K562 (cell line): Measurements from ENCODE around the gene FOSL1. TPM values are rescaled to one million over a fixed set of nuclear protein-coding genes. Genes with fewer than 3 reads are reported as not detected.
A peak's percentile ranks its signal among the peaks of the same experiment; 100 is the strongest.

ENCODE experiments used
- ASH1L ChIP-seq: fragments of 450-650 bp; IDR thresholded peaks from 2 replicates; pipeline ENCODE4 v1.6.1; 2018; ENCODE audit warnings: borderline replicate concordance, mild to moderate bottlenecking, low read depth; ENCODE audit not compliant: partially characterized antibody
- BCL6 ChIP-seq: fragments of 250-450 bp; sonication (Bioruptor Pico); IDR thresholded peaks from 2 replicates; pipeline ENCODE4 v1.4.0; 2020
- BRD9 ChIP-seq: fragments of 450-650 bp; IDR thresholded peaks from 2 replicates; pipeline ENCODE4 v1.6.1; 2018; ENCODE audit warnings: low read depth; ENCODE audit not compliant: partially characterized antibody
- CAMTA2 ChIP-seq: fragments of 250-450 bp; sonication (Bioruptor Pico); conservative IDR thresholded peaks from 2 replicates; pipeline ENCODE4 v1.5.1; 2022
- ETV1 ChIP-seq: fragments of 450-650 bp; conservative IDR thresholded peaks from 2 replicates; pipeline ENCODE4 v1.6.1; 2016; ENCODE audit warnings: missing genetic modification characterization, control low read depth, low read depth, missing compliant biosample characterization
- ETV6 ChIP-seq, 3 experiments: fragments of 150-350 bp in 1 of 3; sonication (generic) in 1 of 3; formaldehyde crosslinking in 1 of 3; IDR thresholded peaks; 2 replicates each; pipeline versions ENCODE4 v1.6.1 to v1.8.0; 2014 to 2022; ENCODE audit warnings: borderline replicate concordance in 2 of 3, low read depth in 2 of 3, antibody characterized with exemption in 1 of 3, low read length in 1 of 3, mild to moderate bottlenecking in 1 of 3, missing genetic modification reagents in 1 of 3
- FOXK2 ChIP-seq, 2 experiments: fragments of 450-650 bp; IDR thresholded peaks in 1 of 2; conservative IDR thresholded peaks in 1 of 2; 2 replicates each; pipeline ENCODE4 v1.6.1; 2016; ENCODE audit warnings: low read depth in 2 of 2, mild to moderate bottlenecking in 1 of 2
- GATAD2B ChIP-seq: fragments of 450-650 bp; IDR thresholded peaks from 2 replicates; pipeline ENCODE4 v1.6.1; 2017; ENCODE audit warnings: mild to moderate bottlenecking, borderline replicate concordance
- HDAC6 ChIP-seq: IDR thresholded peaks from 2 replicates; pipeline ENCODE4 v1.6.1; 2012; ENCODE audit warnings: low read depth, mild to moderate bottlenecking, control low read depth, inconsistent platforms, low read length, moderate library complexity
- NFYB ChIP-seq: IDR thresholded peaks from 2 replicates; pipeline ENCODE4 v1.6.1; 2011; ENCODE audit warnings: mild to moderate bottlenecking, moderate library complexity; ENCODE audit not compliant: insufficient read length; ENCODE audit errors: extremely low read depth
- PHTF2 ChIP-seq: fragments of 250-450 bp; sonication (Bioruptor Pico); IDR thresholded peaks from 2 replicates; pipeline ENCODE4 v1.5.0; 2021; ENCODE audit warnings: mild to moderate bottlenecking
- PML ChIP-seq: IDR thresholded peaks from 2 replicates; pipeline ENCODE4 v1.6.1; 2012; ENCODE audit warnings: low read length, inconsistent platforms
- POLR3A ChIP-seq: IDR thresholded peaks from 2 replicates; pipeline ENCODE4 v1.6.1; 2011; ENCODE audit warnings: borderline replicate concordance, mild to moderate bottlenecking, moderate library complexity; ENCODE audit not compliant: insufficient read length, insufficient read depth; ENCODE audit errors: extremely low read depth
- RB1 ChIP-seq: fragments of 450-650 bp; IDR thresholded peaks from 2 replicates; pipeline ENCODE4 v1.6.1; 2017; ENCODE audit warnings: low read depth, mild to moderate bottlenecking
- RBFOX2 ChIP-seq: fragments of 200-400 bp; formaldehyde crosslinking; IDR thresholded peaks from 2 replicates; pipeline ENCODE4 v1.6.1; 2017; ENCODE audit warnings: low read depth, mild to moderate bottlenecking, low read length, moderate library complexity
- SMARCA5 ChIP-seq: fragments of 450-650 bp; IDR thresholded peaks from 2 replicates; pipeline ENCODE4 v1.6.1; 2016
- SNIP1 ChIP-seq: fragments of 450-650 bp; IDR thresholded peaks from 2 replicates; pipeline ENCODE4 v1.7.1; 2017; ENCODE audit warnings: low read depth, mild to moderate bottlenecking
- SRSF9 ChIP-seq: fragments of 200-400 bp; formaldehyde crosslinking; IDR thresholded peaks from 2 replicates; pipeline ENCODE4 v1.6.1; 2017; ENCODE audit warnings: low read depth, low read length, borderline replicate concordance
- TARDBP ChIP-seq: fragments of 450-650 bp; IDR thresholded peaks from 2 replicates; pipeline ENCODE4 v1.6.1; 2016
- TCF3 ChIP-seq: sonication (generic); formaldehyde crosslinking; IDR thresholded peaks from 2 replicates; pipeline ENCODE4 v1.4.0; 2020; ENCODE audit warnings: mild to moderate bottlenecking, missing genetic modification reagents
- TEAD2 ChIP-seq: fragments of 450-650 bp; IDR thresholded peaks from 2 replicates; pipeline ENCODE4 v1.6.1; 2016; ENCODE audit warnings: missing genetic modification characterization, control low read depth, missing compliant biosample characterization
- ZNF347 ChIP-seq: fragments of 450-650 bp; formaldehyde crosslinking; IDR thresholded peaks from 2 replicates; pipeline ENCODE4 v1.4.0; 2020; ENCODE audit warnings: low read depth, mild to moderate bottlenecking, moderate library complexity
- ZNF77 ChIP-seq: fragments of 250-450 bp; sonication (Bioruptor Pico); IDR thresholded peaks from 2 replicates; pipeline ENCODE4 v1.5.0; 2020
- ZSCAN32 ChIP-seq: fragments of 450-650 bp; formaldehyde crosslinking; IDR thresholded peaks from 2 replicates; pipeline ENCODE4 v1.4.0; 2020; ENCODE audit warnings: mild to moderate bottlenecking, moderate library complexity
- polyA plus RNA-seq, 8 experiments: library from polyadenylated mRNA; depleted of rRNA in 4 of 8; stranded (reverse) in 5 of 8; unstranded in 3 of 8; fragments of >200 nt; fragmentation: Nextera tagmentation in 2 of 8; fragmentation: Illumina TruSeq in 1 of 8; extraction: Ambion mirVana in 2 of 8; extraction: Trizol in 1 of 8; gene quantifications; 2 replicates each; pipeline versions ENCODE4 v1.2.1 to v1.2.3, GENCODE V29; 2011 to 2014; ENCODE audit warnings: inconsistent platforms in 1 of 8, missing spikeins in 1 of 8
- total RNA-seq, 7 experiments: library from RNA; depleted of rRNA in 6 of 7; stranded (reverse); fragments of >200 nt in 6 of 7; fragmentation: Illumina TruSeq in 2 of 7; extraction: Trizol in 2 of 7; gene quantifications; 2 replicates each; pipeline versions ENCODE4 v1.2.1 to v1.2.3, GENCODE V29; 2011 to 2021; ENCODE audit warnings: low replicate concordance in 1 of 7
- TF ChIP-seq, protein P1 (sequence below): fragments of 450-650 bp; formaldehyde crosslinking; IDR thresholded peaks from 2 replicates; pipeline ENCODE4 v1.4.0; 2022; ENCODE audit warnings: missing genetic modification characterization
- TF ChIP-seq, protein P2 (sequence below): sonication (generic); formaldehyde crosslinking; IDR thresholded peaks from 2 replicates; pipeline ENCODE4 v1.8.1; 2023; ENCODE audit warnings: mild to moderate bottlenecking, missing genetic modification reagents, moderate library complexity
- TF ChIP-seq, protein P3 (sequence below): sonication (generic); formaldehyde crosslinking; IDR thresholded peaks from 2 replicates; pipeline ENCODE4 v1.9.0; 2022; ENCODE audit warnings: mild to moderate bottlenecking, missing genetic modification reagents

The FOSL1 gene
- total and polyA plus RNA-seq, 9 of the 15 experiments (the other 6 are each of a cell fraction or from before 2014, with no cell fraction given), result 3.5 to 39.6 (median 10.0) TPM

DNA sequence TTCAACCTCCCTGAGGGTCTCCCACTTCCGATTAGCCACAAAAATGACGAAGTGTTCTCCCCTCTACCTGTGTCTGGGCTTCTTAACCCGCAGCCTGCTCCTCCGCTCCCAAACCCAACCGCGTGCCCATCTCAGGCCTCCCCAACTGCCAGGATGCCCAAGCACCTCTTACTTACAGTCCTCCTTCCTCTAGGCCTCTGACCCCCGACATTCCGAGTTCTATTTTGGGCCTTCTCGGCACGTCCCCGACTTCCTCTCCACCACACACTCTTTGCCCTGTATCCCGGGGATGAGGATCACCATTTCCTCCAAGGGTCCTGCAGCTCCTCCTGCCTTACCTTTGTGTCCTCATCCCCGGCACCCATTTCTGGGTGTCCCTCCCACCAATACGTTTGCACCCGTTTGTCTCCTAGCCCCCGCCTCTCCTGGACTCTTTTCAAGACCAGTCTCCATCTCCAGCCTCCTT lies 40.3 kb downstream of the FOSL1 start (continued):
- TF ChIP-seq FOXK2 (conservative IDR thresholded peaks at IDR 0.05 in 1 of 2, IDR thresholded peaks at IDR 0.05 in 1 of 2; ENCODE audit: low read depth in 2 of 2) (0 out of 4 replicates have a peak, but pooled peaks of 1 of the 2 experiments have one; percentile 8), CAMTA2 (CRISPR knock-in tag) (no peak), ETV1 (no peak), SNIP1 (peak; percentile 24; the same call in 1 of the 2 replicates), TCF3 (CRISPR knock-in tag) (no peak), RB1 (no peak), ASH1L (peak; percentile 48), ZNF347 (no peak), POLR3A (no peak), PHTF2 (CRISPR knock-in tag) (no peak), TEAD2 (tag) (no peak), BRD9 (peak; percentile 92), ETV6 (IDR thresholded peaks at IDR 0.05; ENCODE audit: borderline replicate concordance in 1 of 2, low read depth in 2 of 2, low read length in 1 of 2) (0 out of 4 replicates have a peak, but pooled peaks of 1 of the 2 experiments have one; percentile 26), ETV6 (CRISPR knock-in tag; IDR thresholded peaks at IDR 0.05; ENCODE audit: borderline replicate concordance) (no peak), GATAD2B (no peak), ZNF77 (CRISPR knock-in tag) (no peak), ZSCAN32 (CRISPR knock-in tag) (no peak), HDAC6 (no peak), SRSF9 (no peak), SMARCA5 (peak; percentile 68; the same call in 1 of the 2 replicates), BCL6 (CRISPR knock-in tag) (no peak), PML (peak; percentile 19; the same call in 1 of the 2 replicates), NFYB (no peak), RBFOX2 (peak; percentile 47), TARDBP (no peak)
- TF ChIP-seq, protein P1, sequence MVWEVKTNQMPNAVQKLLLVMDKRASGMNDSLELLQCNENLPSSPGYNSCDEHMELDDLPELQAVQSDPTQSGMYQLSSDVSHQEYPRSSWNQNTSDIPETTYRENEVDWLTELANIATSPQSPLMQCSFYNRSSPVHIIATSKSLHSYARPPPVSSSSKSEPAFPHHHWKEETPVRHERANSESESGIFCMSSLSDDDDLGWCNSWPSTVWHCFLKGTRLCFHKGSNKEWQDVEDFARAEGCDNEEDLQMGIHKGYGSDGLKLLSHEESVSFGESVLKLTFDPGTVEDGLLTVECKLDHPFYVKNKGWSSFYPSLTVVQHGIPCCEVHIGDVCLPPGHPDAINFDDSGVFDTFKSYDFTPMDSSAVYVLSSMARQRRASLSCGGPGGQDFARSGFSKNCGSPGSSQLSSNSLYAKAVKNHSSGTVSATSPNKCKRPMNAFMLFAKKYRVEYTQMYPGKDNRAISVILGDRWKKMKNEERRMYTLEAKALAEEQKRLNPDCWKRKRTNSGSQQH (CRISPR knock-in tag), result peak; percentile 96
- TF ChIP-seq, protein P2, sequence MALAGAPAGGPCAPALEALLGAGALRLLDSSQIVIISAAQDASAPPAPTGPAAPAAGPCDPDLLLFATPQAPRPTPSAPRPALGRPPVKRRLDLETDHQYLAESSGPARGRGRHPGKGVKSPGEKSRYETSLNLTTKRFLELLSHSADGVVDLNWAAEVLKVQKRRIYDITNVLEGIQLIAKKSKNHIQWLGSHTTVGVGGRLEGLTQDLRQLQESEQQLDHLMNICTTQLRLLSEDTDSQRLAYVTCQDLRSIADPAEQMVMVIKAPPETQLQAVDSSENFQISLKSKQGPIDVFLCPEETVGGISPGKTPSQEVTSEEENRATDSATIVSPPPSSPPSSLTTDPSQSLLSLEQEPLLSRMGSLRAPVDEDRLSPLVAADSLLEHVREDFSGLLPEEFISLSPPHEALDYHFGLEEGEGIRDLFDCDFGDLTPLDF (CRISPR knock-in tag), result no peak
- TF ChIP-seq, protein P3, sequence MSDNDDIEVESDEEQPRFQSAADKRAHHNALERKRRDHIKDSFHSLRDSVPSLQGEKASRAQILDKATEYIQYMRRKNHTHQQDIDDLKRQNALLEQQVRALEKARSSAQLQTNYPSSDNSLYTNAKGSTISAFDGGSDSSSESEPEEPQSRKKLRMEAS (CRISPR knock-in tag), result no peak
